ENCODE results near the gene RAB11FIP3. TPM values are rescaled to one million over a fixed set of nuclear protein-coding genes. Genes with fewer than 3 reads are reported as not detected.

RAB11FIP3 gene
- total and polyA plus RNA-seq, 9 of the 15 experiments (the other 6 are each of a cell fraction or from before 2014, with no cell fraction given) = 0.46 to 13.1 (median 4.3) TPM

DNA sequence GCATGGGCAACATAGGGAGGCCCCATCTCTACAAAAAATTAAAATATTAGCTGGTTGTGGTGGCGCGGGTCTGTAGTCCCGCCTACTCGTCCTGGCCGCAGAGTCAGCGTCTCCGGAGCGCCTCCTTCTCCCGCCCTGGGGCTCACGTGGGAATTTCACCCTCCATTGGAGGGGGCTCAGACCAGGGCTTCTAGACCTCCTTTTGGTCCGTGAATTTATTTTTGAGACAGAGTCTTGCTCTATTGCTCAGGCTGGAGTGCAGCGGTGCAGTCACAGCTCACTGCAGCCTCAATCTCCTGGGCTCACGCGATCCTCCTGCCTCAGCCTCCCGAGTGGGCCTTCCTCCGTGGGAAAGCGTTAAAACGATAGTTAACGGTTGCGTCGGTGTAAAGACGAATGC is 28.8 kb upstream of the RAB11FIP3 start (continued):
- TF ChIP-seq ELF1 (tag; IDR thresholded peaks at IDR 0.05) = no peak
- TF ChIP-seq ZBED1 (IDR thresholded peaks at IDR 0.05) = no peak
- TF ChIP-seq MBD2 (IDR thresholded peaks at IDR 0.05; ENCODE audit: borderline replicate concordance, low read depth) = no peak
- TF ChIP-seq CEBPB (tag; IDR thresholded peaks at IDR 0.05) = no peak
- 0 out of 3 replicates have a peak, but pooled peaks of 1 of the 2 experiments have one; percentile 18 for TF ChIP-seq CBX3 (IDR thresholded peaks at IDR 0.05; ENCODE audit: borderline replicate concordance in 1 of 2, low read length in 2 of 2)
- TF ChIP-seq RBFOX2 (IDR thresholded peaks at IDR 0.05; ENCODE audit: low read depth, low read length) = no peak; the same call in 1 of the 2 replicates
- TF ChIP-seq SMAD1 (IDR thresholded peaks at IDR 0.05; ENCODE audit: low read depth, low read length, partially characterized antibody) = no peak
- no peak for TF ChIP-seq ARID4B (CRISPR knock-in tag; IDR thresholded peaks at IDR 0.05)
- no peak for TF ChIP-seq HOMEZ (CRISPR knock-in tag; IDR thresholded peaks at IDR 0.05)
- no peak for TF ChIP-seq THAP7 (CRISPR knock-in tag; IDR thresholded peaks at IDR 0.05)
- TF ChIP-seq KDM4B (IDR thresholded peaks at IDR 0.05; ENCODE audit: borderline replicate concordance in 2 of 2, low read depth in 1 of 2) = no peak

All from K562 (cell line).